ENCODE measurements around the gene NOG.

The NOG gene

DNA sequence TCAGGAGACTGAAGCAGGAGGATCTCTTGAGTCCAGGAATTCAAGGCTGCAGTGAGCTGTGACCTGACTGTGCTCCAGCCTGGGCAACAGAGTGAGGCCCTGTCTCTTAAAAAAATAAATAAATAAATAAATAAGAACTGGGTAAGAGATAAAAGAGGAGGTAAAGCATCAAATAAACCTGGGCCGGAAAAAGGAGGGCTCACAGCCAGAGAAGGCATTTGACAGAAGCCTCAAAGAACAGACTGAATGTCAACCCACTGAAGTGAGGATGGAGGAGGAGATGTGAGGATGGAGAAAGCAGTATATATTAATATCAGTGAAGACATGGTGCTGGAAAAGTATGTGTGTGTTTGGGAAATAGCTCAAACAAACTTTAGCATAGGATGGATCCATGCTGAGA lies 6.1 kb downstream of the NOG start:
- Histone ChIP-seq H3K4me1 (peaks cover 29 to 68% (median 58%) of the 10 kb centered on the region in 10 experiments), H3K4me2 (peak overlapping the region; percentile 26 to 95 (median 87)), H3K9ac (no peak overlapping the region), H3K4me3 (no peak overlapping the region), H3K27ac (no peak overlapping the region), H3K36me3 (no peaks in the 10 kb centered on the region), H3K9me3 (replicated peaks in 1 of 11) (peaks cover 0 to 6% (median 0%) of the 10 kb centered on the region in 11 experiments; a peak in 1 of 22 replicates), H3K27me3 (peaks cover 0 to 38% (median 0%) of the 10 kb centered on the region in 11 experiments; a peak in 7 of 22 replicates), H4K20me1 (peaks cover 0 to 3% (median 0%) of the 10 kb centered on the region in 11 experiments; a peak in 3 of 22 replicates)
- TF ChIP-seq Cebpa-rat (IDR thresholded peaks at IDR 0.05): no peak

DNA sequence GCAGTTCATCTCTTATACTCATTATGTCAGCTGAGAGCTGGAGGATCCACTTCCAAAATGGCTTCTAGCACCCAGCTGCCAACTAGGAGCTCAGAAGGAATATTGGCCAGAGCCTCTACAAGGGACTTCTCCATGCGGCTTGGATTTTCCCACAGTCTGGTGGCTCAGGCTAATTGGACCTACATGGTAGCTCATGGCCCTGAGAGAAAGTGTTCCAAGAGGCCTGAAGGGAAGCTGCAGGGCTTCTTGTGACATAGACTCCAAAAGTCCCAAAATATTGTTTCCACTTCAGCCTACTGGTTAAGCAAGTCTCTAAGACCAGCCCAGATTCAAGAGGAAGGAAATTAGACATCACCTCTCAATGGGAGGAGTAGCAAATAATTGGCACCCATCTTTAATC lies 6.8 kb downstream of the NOG start:
- Histone ChIP-seq H4K20me1 (no peaks in the 10 kb centered on the region), H3K4me2 (peak overlapping the region in 6 of 11 experiments; percentile 50 to 95 (median 87); a peak in 5 of 22 replicates), H3K9ac (no peak overlapping the region), H3K27me3 (peaks cover 0 to 31% (median 0%) of the 10 kb centered on the region in 11 experiments; a peak in 7 of 22 replicates), H3K4me1 (peaks cover 22 to 71% (median 57%) of the 10 kb centered on the region in 10 experiments), H3K27ac (no peak overlapping the region), H3K36me3 (no peaks in the 10 kb centered on the region), H3K9me3 (replicated peaks in 1 of 11) (peaks cover 0 to 12% (median 0%) of the 10 kb centered on the region in 11 experiments; a peak in 1 of 22 replicates), H3K4me3 (no peak overlapping the region)
- no peak for TF ChIP-seq Cebpa-rat (IDR thresholded peaks at IDR 0.05)

DNA sequence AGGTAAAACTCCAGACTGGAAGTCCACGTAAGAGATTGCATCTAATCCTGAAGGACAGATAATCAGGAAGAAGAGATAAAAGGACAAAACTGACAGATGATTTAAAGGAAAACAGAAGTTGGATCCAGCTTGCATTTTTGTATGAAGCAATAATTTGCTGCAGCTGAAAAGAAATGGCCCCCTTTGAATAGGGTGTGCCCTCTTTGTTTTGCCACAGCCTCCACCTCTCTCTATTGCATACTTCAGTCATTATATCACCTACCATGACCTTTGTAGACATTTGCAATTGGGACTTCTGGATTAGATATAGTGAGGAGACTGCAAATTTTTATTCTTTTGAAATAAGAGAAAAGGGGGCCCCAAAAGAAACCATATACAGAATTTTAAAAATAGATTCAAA lies 8.1 kb downstream of the NOG start:
- H3K27ac ChIP-seq: peak overlapping the region in 1 of 11 experiments; percentile 63; a peak in 1 of 22 replicates
- no peaks in the 10 kb centered on the region for H3K36me3 ChIP-seq
- peaks cover 0 to 19% (median 0%) of the 10 kb centered on the region in 11 experiments; a peak in 7 of 22 replicates for H3K27me3 ChIP-seq
- no peak overlapping the region for H3K9ac ChIP-seq
- peaks cover 0 to 17% (median 0%) of the 10 kb centered on the region in 11 experiments; a peak in 1 of 22 replicates for H3K9me3 ChIP-seq (replicated peaks in 1 of 11)
- no peaks in the 10 kb centered on the region for H4K20me1 ChIP-seq
- no peak overlapping the region for H3K4me3 ChIP-seq
- H3K4me2 ChIP-seq: peak overlapping the region in 2 of 11 experiments; percentile 32 to 70; a peak in 2 of 22 replicates
- peaks cover 13 to 66% (median 49%) of the 10 kb centered on the region in 10 experiments for H3K4me1 ChIP-seq
- no peak; a peak in 2 of 22 replicates for TF ChIP-seq Cebpa-rat (IDR thresholded peaks at IDR 0.05)

DNA sequence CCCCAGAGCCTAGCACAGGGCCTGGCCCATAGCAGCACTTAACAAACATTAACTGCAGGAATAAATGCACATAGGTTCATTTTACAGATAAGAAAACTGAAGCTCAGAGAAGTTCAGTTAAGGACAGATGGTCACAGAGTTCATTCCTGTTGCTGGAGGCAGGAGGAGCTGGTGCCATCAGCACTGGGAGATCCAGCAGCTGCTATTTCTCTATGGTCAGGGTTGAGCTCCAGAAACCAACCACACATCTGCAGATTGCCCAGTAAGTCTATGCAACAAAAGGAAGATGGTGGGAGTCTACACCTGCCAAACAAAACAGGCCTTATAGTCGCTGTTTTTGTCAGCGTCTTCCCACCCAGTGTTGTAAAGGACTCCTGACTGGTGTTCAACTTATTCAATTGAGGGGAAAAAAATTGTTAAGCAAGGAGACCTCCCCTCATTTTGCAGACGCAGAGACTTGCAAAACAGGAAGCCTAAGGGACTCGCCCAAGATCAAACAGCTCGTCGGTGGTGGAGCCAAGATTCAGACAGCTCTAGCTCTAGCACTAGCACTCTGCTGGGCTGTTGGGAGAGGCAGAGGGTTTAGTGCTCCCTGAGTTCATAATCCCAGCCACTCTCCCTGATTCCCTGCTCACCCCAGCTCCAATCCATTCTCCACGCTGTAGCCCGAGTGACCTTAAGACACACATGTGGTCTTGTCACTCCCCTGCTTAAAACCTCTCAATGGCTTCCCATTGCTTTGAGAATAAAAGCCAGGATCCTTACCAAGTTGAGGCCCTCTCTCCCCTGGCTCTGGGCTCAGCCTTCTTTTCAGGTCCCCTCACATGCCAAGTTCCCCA lies 9.0 kb downstream of the NOG start:
- H3K4me1 ChIP-seq: peaks cover 7 to 63% (median 48%) of the 10 kb centered on the region in 10 experiments

DNA sequence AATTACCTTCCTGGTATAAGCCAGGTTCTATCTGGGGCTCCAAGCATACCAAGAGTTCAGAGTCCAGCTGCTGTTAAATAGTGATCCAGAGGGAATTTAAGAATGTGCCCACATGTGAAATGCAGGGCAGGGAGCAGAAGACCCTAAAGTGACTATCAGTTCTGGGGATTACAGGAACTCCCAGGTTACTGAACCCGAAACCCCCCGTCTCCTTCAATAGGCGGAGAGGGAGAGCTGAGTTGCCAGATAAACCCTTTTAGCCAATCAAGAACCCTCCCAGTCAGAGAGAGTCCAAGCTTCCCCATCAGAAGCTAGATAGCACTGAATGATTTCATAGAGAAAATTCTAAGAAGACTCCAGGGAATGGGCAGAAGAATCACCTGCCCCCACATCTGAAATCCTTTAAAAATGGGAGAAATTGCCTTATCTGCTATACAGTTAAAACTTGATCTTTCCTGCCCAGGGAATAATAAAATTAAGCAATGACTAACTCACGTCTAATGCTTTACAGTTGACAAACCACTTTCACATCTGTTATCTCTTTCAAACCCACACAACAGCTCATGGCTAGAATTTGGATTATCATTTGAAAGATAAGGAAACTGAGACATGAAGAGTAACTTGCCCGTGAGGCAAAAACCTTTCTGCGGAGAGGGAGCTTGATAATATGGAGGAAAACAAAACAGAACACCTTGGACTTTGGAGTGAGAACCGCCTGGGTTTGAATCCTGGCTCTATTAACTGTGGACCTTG lies 10.2 kb downstream of the NOG start:
- Histone ChIP-seq H3K36me3 (no peaks in the 10 kb centered on the region), H3K4me2 (peak overlapping the region in 6 of 11 experiments; percentile 2 to 65 (median 28); a peak in 10 of 22 replicates), H3K4me3 (no peak overlapping the region), H3K27ac (peak overlapping the region in 2 of 11 experiments; percentile 61 to 63; a peak in 3 of 22 replicates), H3K9ac (no peak overlapping the region), H3K27me3 (no peaks in the 10 kb centered on the region), H4K20me1 (no peaks in the 10 kb centered on the region), H3K4me1 (peaks cover 7 to 52% (median 37%) of the 10 kb centered on the region in 10 experiments), H3K9me3 (replicated peaks in 1 of 11) (peaks cover 0 to 17% (median 0%) of the 10 kb centered on the region in 11 experiments; a peak in 1 of 22 replicates)
- no peak for TF ChIP-seq Cebpa-rat (IDR thresholded peaks at IDR 0.05)

More for the DNA sequence above, 9.0 kb downstream of the NOG start:
- Histone ChIP-seq H3K27me3 (peaks cover 0 to 11% (median 0%) of the 10 kb centered on the region in 11 experiments; a peak in 5 of 22 replicates), H3K4me3 (no peak overlapping the region), H3K9me3 (replicated peaks in 1 of 11) (peaks cover 0 to 17% (median 0%) of the 10 kb centered on the region in 11 experiments; a peak in 1 of 22 replicates), H3K9ac (peak overlapping the region in 3 of 11 experiments; percentile 10 to 20 (median 20); a peak in 3 of 22 replicates), H4K20me1 (no peaks in the 10 kb centered on the region), H3K27ac (peak overlapping the region in 6 of 11 experiments; percentile 28 to 63 (median 57); a peak in 9 of 22 replicates), H3K36me3 (no peaks in the 10 kb centered on the region), H3K4me2 (peak overlapping the region; percentile 28 to 70 (median 49); a peak in 20 of 22 replicates)
- TF ChIP-seq Cebpa-rat (IDR thresholded peaks at IDR 0.05): peak in 2 of 11 experiments; percentile 7 to 12; a peak in 1 of 22 replicates

DNA sequence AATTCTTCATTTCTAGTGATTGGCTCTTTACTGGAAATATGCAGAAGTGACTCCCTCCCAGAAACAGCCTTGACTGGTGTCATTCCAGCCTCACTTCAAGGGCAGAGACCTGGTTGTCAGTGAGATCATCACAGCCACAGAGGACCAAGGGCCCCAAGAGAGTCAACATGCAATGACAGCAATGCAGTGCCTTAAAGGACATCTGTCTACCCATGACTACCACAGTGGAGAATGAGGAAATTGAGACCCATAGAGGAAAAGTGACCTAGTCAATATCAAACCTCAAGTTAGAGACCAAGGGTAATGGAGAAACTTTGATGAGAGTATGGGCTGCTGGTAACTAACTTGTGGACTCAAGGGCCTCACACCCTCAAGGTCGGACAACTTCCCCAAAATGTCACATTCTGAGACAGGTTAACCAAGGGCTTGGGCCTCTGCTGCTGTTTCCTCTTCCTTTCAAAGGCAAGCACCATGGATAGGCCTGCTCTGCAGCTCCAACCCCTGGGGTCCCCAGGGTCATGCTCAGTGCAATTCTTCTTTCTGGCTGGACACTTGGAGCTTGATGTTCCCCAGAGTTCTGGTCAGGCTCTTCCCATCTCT lies 11.3 kb downstream of the NOG start:
- Histone ChIP-seq H3K9me3 (replicated peaks in 1 of 11) (peaks cover 0 to 17% (median 0%) of the 10 kb centered on the region in 11 experiments; a peak in 1 of 22 replicates), H3K4me2 (peak overlapping the region in 8 of 11 experiments; percentile 1 to 65 (median 8); a peak in 10 of 22 replicates), H3K4me3 (no peak overlapping the region), H3K9ac (no peak overlapping the region), H3K36me3 (no peaks in the 10 kb centered on the region), H4K20me1 (no peaks in the 10 kb centered on the region), H3K4me1 (peaks cover 0 to 41% (median 26%) of the 10 kb centered on the region in 10 experiments; a peak in 18 of 20 replicates), H3K27ac (0 out of 22 replicates have a peak overlapping the region, but pooled peaks of 1 of the 11 experiments have one; percentile 63), H3K27me3 (no peaks in the 10 kb centered on the region)
- TF ChIP-seq Cebpa-rat (IDR thresholded peaks at IDR 0.05): no peak

DNA sequence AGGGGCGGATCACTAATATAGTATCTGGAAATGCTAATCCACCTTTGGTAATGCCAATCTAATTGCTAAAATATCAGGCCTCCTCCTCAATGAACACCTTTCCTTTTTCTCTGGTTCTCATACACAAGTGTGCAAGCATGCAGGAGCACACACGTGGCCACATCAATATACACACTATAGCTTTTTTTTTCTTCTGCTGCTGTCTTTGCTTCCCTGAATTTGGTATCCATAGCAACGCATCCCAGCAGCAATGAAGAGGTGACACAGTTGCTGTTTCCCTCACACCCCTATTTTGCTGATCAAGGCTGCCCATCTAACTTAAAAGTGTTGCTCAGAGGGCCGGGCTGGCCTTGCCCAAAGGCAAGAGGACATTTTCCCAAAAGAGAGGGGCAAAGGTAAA lies 15.4 kb downstream of the NOG start:
- H3K9me3 ChIP-seq (replicated peaks in 1 of 11): peaks cover 0 to 17% (median 0%) of the 10 kb centered on the region in 11 experiments; a peak in 1 of 22 replicates
- H3K9ac ChIP-seq: no peak overlapping the region
- H3K4me3 ChIP-seq: no peak overlapping the region
- H3K4me1 ChIP-seq: peaks cover 0 to 20% (median 5%) of the 10 kb centered on the region in 10 experiments; a peak in 12 of 20 replicates
- no peaks in the 10 kb centered on the region for H4K20me1 ChIP-seq
- H3K4me2 ChIP-seq: no peak overlapping the region
- H3K27me3 ChIP-seq: no peaks in the 10 kb centered on the region
- no peak for TF ChIP-seq Cebpa-rat (IDR thresholded peaks at IDR 0.05)
- no peaks in the 10 kb centered on the region for H3K36me3 ChIP-seq
- no peak overlapping the region for H3K27ac ChIP-seq

DNA sequence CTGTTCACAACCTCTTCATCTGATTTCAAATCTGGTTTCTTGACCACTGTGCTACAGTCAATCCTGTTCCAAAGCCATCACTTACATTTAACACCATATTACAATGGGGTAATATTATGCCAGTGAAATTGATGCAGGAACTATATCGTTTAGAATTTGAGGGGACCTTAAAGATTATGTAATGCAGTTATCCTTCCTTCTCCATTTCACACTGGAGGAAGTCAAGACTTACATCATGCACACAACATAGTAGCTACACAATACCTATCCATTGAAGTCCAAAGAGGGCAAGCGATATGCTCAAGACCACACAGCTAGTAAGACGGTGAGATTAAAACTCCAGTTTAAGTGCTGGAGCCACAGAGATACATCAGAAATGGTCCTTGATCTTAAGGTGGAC lies 16.8 kb downstream of the NOG start:
- peaks cover 0 to 9% (median 0%) of the 10 kb centered on the region in 10 experiments; a peak in 5 of 20 replicates for H3K4me1 ChIP-seq
- H3K4me3 ChIP-seq: no peak overlapping the region
- no peak overlapping the region for H3K27ac ChIP-seq
- no peak overlapping the region for H3K9ac ChIP-seq
- H3K9me3 ChIP-seq (replicated peaks in 1 of 11): 0 out of 22 replicates have a peak, but pooled peaks cover 0 to 5% (median 0%) of the 10 kb centered on the region in 11 experiments
- no peak for TF ChIP-seq Cebpa-rat (IDR thresholded peaks at IDR 0.05)
- H3K27me3 ChIP-seq: no peaks in the 10 kb centered on the region
- H3K4me2 ChIP-seq: peak overlapping the region in 3 of 11 experiments; percentile 3 to 39 (median 26); a peak in 3 of 22 replicates
- H3K36me3 ChIP-seq: no peaks in the 10 kb centered on the region
- no peaks in the 10 kb centered on the region for H4K20me1 ChIP-seq

Measured in BLaER1 treated with 17β-estradiol and CSF1 and Interleukin-3, amounts not matched to agents 10 nM and 100 nM (cell line).